ENCODE results near the gene ACBD3.
A peak's percentile ranks its signal among the peaks of the same experiment; 100 is the strongest.

Gene ACBD3

GRCh38 chr1:226109829-226110248 is 76.7 kb downstream of the ACBD3 start:
- peak; percentile 65 for DNase-seq

- DNase-seq, result no peak
Measured at GRCh38 chr1:226108935-226109828, 77.4 kb downstream of the ACBD3 start.

GRCh38 chr1:226107471-226108460 is 78.8 kb downstream of the ACBD3 start:
- DNase-seq, result no peak

- no peak for DNase-seq
Measured at GRCh38 chr1:226104671-226105121, 81.8 kb downstream of the ACBD3 start.

- no peak for DNase-seq
Measured at GRCh38 chr1:226100436-226101391, 85.8 kb downstream of the ACBD3 start.

- DNase-seq, result no peak
Measured at GRCh38 chr1:226098870-226099835, 87.4 kb downstream of the ACBD3 start.

- DNase-seq, result no peak
Measured at GRCh38 chr1:226097866-226098625, 88.5 kb downstream of the ACBD3 start.

- DNase-seq, result no peak
Measured at GRCh38 chr1:226095286-226095685, 91.3 kb downstream of the ACBD3 start.

Data from activated gamma-delta T cell treated with Interleukin-2 at 50 U/mL for 16 hours (primary cell).